Measurements from ENCODE around the gene FGR.

Gene FGR

GRCh38 chr1:27564710-27565649 lies 70.0 kb downstream of the FGR start:
- no peak for DNase-seq (ENCODE audit: low spot score)
- TF ChIP-seq CTCF (IDR thresholded peaks at IDR 0.05; ENCODE audit: extremely low read depth, missing control alignments), result no peak

- no peak for TF ChIP-seq CTCF (IDR thresholded peaks at IDR 0.05; ENCODE audit: extremely low read depth, missing control alignments)
- DNase-seq (ENCODE audit: low spot score), result no peak
Observed at GRCh38 chr1:27563591-27564471, 71.2 kb downstream of the FGR start.

GRCh38 chr1:27563341-27563590 lies 71.7 kb downstream of the FGR start:
- DNase-seq (ENCODE audit: low spot score), result no peak
- no peak for TF ChIP-seq CTCF (IDR thresholded peaks at IDR 0.05; ENCODE audit: extremely low read depth, missing control alignments)

GRCh38 chr1:27562534-27563340 lies 72.2 kb downstream of the FGR start:
- no peak for DNase-seq (ENCODE audit: low spot score)
- no peak for TF ChIP-seq CTCF (IDR thresholded peaks at IDR 0.05; ENCODE audit: extremely low read depth, missing control alignments)

Measured in GM20000 (cell line).